HEK293T (cell line): ENCODE results near the gene SURF1.
"Not testable (repeated sequence)": the region's sequence is repeated elsewhere in the genome, so short reads cannot be mapped to it uniquely, and the experiment has no call there.

ENCODE experiments used
- FOXM1 ChIP-seq: fragments of 450-650 bp; IDR thresholded peaks from 2 replicates; pipeline ENCODE4 v1.6.1; 2017; ENCODE audit warnings: mild to moderate bottlenecking, borderline replicate concordance
- L3MBTL2 ChIP-seq: fragments of 450-650 bp; conservative IDR thresholded peaks from 2 replicates; pipeline ENCODE4 v1.6.1; 2016; ENCODE audit warnings: mild to moderate bottlenecking
- SP1 ChIP-seq: fragments of 450-650 bp; IDR thresholded peaks from 2 replicates; pipeline ENCODE4 v1.6.1; 2017
- ZNF384 ChIP-seq: fragments of 450-650 bp; IDR thresholded peaks from 2 replicates; pipeline ENCODE4 v1.6.1; 2016

DNA sequence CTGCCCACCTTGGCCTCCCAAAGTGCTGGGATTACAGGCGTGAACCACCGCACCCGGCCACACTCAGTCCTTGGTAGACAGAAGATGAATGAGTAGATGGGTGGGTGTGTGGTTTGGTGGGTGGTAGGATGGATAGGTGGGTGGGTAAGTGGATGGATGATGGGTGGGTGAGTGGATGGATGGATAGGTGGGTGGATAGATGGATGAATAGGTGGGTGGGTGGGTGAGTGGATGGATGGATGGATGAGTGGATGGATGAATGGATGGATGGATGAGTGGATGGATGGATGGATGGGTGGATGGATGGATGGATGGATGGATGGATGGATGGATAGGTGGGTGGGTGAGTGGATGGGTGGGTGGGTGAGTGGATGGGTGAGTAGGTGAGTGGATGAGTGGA, 36.0 kb upstream of the SURF1 start:
- not testable (repeated sequence) for TF ChIP-seq L3MBTL2, ZNF384, FOXM1, SP1
